Right cardiac atrium (tissue), 5 donors: Measurements from ENCODE around the gene PRPSAP2. TPM values are rescaled to one million over a fixed set of nuclear protein-coding genes. Genes with fewer than 3 reads are reported as not detected.
A peak's percentile ranks its signal among the peaks of the same experiment; 100 is the strongest.

ENCODE experiments used
- ATAC-seq, 2 donors: fragments of 200-7000 bp; cut with Tn5 transposase; one replicate each; pipeline versions ENCODE4 v1.8.0 to v1.9.1; 2020; ENCODE audit warnings: moderate library complexity in 2 of 2, mild to moderate bottlenecking in 1 of 2
- DNase-seq, 3 donors: peaks; one replicate each; pipeline ENCODE4 v3.0.0-alpha.2; 2020
- H3K27ac ChIP-seq: one replicate; pipeline ENCODE4 v1.5.1; 2013; ENCODE audit warnings: mild to moderate bottlenecking, low read length, control low read depth, moderate library complexity
- H3K27me3 ChIP-seq: one replicate; pipeline ENCODE4 v1.6.1; 2013; ENCODE audit not compliant: control insufficient read depth, insufficient read depth
- H3K4me1 ChIP-seq: one replicate; pipeline ENCODE4 v1.6.1; 2013; ENCODE audit warnings: low read length; ENCODE audit not compliant: control insufficient read depth, insufficient read depth
- H3K4me3 ChIP-seq: one replicate; pipeline ENCODE4 v1.5.1; 2013; ENCODE audit warnings: low read length, control low read depth
- H3K9me3 ChIP-seq: one replicate; pipeline ENCODE4 v1.6.1; 2013; ENCODE audit warnings: low read length; ENCODE audit not compliant: control insufficient read depth
- WGBS: extraction: QIAGEN DNeasy Blood & Tissue Kit; methylation state at CpG from one replicate; pipeline ENCODE4 v1.1.7; 2013; 5-methylcytosine and 5-hydroxymethylcytosine counted together
- intact Hi-C, 4 donors: fragments of 100-400 bp; cut with DNase I; formaldehyde crosslinking; loops; one replicate each; pipeline versions ENCODE4 v1.11.0 to v1.14.0; 2022 to 2023
- polyA plus RNA-seq: library from polyadenylated mRNA; stranded (reverse); fragments of 200-250 nt; gene quantifications from one replicate; pipeline ENCODE4 v1.2.3, GENCODE V29; 2013
- total RNA-seq, 4 donors: library from RNA; stranded (reverse); fragmentation: NEBNext Ultra II Directional; extraction: Animal tissue kit (Norgen Biotek cat#: 25700); gene quantifications; one replicate each; pipeline ENCODE4 v1.2.1, GENCODE V29; 2021
- donor health status: healthy with polysubstance abuse.
- donor health status: DM: no; HTN: yes; CAD: no.
- donor health status: DM: no; HTN: no; CAD: no.
- donor health status: DM: no; HTN: yes; CAD: no; lungs with severe emphysema.
- donor health status: DM: yes; HTN: yes; CAD: no.

PRPSAP2 gene
- total and polyA plus RNA-seq, 5 donors: 20.1 to 28.4 (median 27.3) TPM

GRCh38 chr17:18889658-18890057, 31.7 kb downstream of the PRPSAP2 start:
- no peak overlapping the region for H3K27ac ChIP-seq

GRCh38 chr17:18891541-18891940, 33.6 kb downstream of the PRPSAP2 start:
- WGBS: 84% methylated on average over 6 of the region's 6 CpGs
- intact Hi-C loops: no loop called here
- ATAC-seq: no peak

More at GRCh38 chr17:18889658-18890057, 31.7 kb downstream of the PRPSAP2 start:
- no peaks in the 10 kb centered on the region for H3K4me1 ChIP-seq
- no peaks in the 10 kb centered on the region for H3K27me3 ChIP-seq
- intact Hi-C loops: no loop called here
- H3K4me3 ChIP-seq: no peak overlapping the region
- ATAC-seq (peak in 1 of 2 donors; percentile 52), DNase-seq (no peak)
- WGBS: 45% methylated on average over 5 of the region's 5 CpGs
- H3K9me3 ChIP-seq: no peaks in the 10 kb centered on the region

GRCh38 chr17:18896146-18896545, 38.2 kb downstream of the PRPSAP2 start:
- Histone ChIP-seq H3K9me3 (no peaks in the 10 kb centered on the region), H3K27me3 (no peaks in the 10 kb centered on the region), H3K27ac (no peak overlapping the region), H3K4me1 (no peaks in the 10 kb centered on the region), H3K4me3 (no peak overlapping the region)
- ATAC-seq (no peak), DNase-seq (no peak)
- 83% methylated on average over 1 of the region's 1 CpG for WGBS
- intact Hi-C loops: no loop called here

More at GRCh38 chr17:18891541-18891940, 33.6 kb downstream of the PRPSAP2 start:
- Histone ChIP-seq H3K9me3 (no peaks in the 10 kb centered on the region), H3K27me3 (no peaks in the 10 kb centered on the region), H3K27ac (no peak overlapping the region), H3K4me1 (no peaks in the 10 kb centered on the region), H3K4me3 (no peak overlapping the region)
- no peak for DNase-seq

GRCh38 chr17:18896947-18897346, 39.0 kb downstream of the PRPSAP2 start:
- H3K4me3 ChIP-seq: no peak overlapping the region
- WGBS: 93% methylated on average over 2 of the region's 2 CpGs
- no peak for DNase-seq
- intact Hi-C loops: no loop called here
- ATAC-seq: no peak
- H3K4me1 ChIP-seq: no peaks in the 10 kb centered on the region
- H3K9me3 ChIP-seq: no peaks in the 10 kb centered on the region
- H3K27ac ChIP-seq: no peak overlapping the region
- H3K27me3 ChIP-seq: no peaks in the 10 kb centered on the region

- Histone ChIP-seq H3K4me1 (no peaks in the 10 kb centered on the region), H3K27me3 (no peaks in the 10 kb centered on the region), H3K27ac (no peak overlapping the region), H3K4me3 (no peak overlapping the region), H3K9me3 (no peaks in the 10 kb centered on the region)
- WGBS: 88% methylated on average over 5 of the region's 5 CpGs
- ATAC-seq (no peak), DNase-seq (no peak)
- intact Hi-C loops: no loop called here
Observed at GRCh38 chr17:18904482-18904881, 46.6 kb downstream of the PRPSAP2 start.

GRCh38 chr17:18905226-18905625, 47.3 kb downstream of the PRPSAP2 start:
- H3K4me3 ChIP-seq: no peak overlapping the region
- DNase-seq (no peak), ATAC-seq (no peak)
- intact Hi-C loops: no loop called here
- no peaks in the 10 kb centered on the region for H3K27me3 ChIP-seq
- H3K4me1 ChIP-seq: no peaks in the 10 kb centered on the region
- H3K27ac ChIP-seq: no peak overlapping the region
- 84% methylated on average over 5 of the region's 5 CpGs for WGBS
- H3K9me3 ChIP-seq: no peaks in the 10 kb centered on the region

- Histone ChIP-seq H3K27ac (no peak overlapping the region), H3K27me3 (no peaks in the 10 kb centered on the region), H3K9me3 (no peaks in the 10 kb centered on the region), H3K4me3 (no peak overlapping the region), H3K4me1 (no peaks in the 10 kb centered on the region)
- DNase-seq (no peak), ATAC-seq (no peak)
- intact Hi-C loops: no loop called here
- WGBS: 91% methylated on average over 5 of the region's 5 CpGs
Observed at GRCh38 chr17:18910326-18910725, 52.4 kb downstream of the PRPSAP2 start.

GRCh38 chr17:18910881-18911280, 53.0 kb downstream of the PRPSAP2 start:
- no peak overlapping the region for H3K4me3 ChIP-seq
- DNase-seq: no peak
- intact Hi-C loops: no loop called here
- H3K9me3 ChIP-seq: no peaks in the 10 kb centered on the region
- WGBS: 92% methylated on average over 6 of the region's 6 CpGs
- no peaks in the 10 kb centered on the region for H3K27me3 ChIP-seq
- no peak for ATAC-seq
- H3K4me1 ChIP-seq: no peaks in the 10 kb centered on the region
- no peak overlapping the region for H3K27ac ChIP-seq

GRCh38 chr17:18916816-18917500, 59.0 kb downstream of the PRPSAP2 start:
- no peak overlapping the region for H3K27ac ChIP-seq
- ATAC-seq (no peak), DNase-seq (no peak)
- intact Hi-C loops: no loop called here
- H3K9me3 ChIP-seq: no peaks in the 10 kb centered on the region
- 72% methylated on average over 5 of the region's 5 CpGs for WGBS
- no peaks in the 10 kb centered on the region for H3K27me3 ChIP-seq
- peaks cover 4% of the 10 kb centered on the region for H3K4me1 ChIP-seq
- H3K4me3 ChIP-seq: no peak overlapping the region

GRCh38 chr17:18917506-18918032, 59.6 kb downstream of the PRPSAP2 start:
- intact Hi-C loops: no loop called here
- WGBS: 91% methylated on average over 11 of the region's 11 CpGs
- DNase-seq (no peak), ATAC-seq (no peak)
- peaks cover 4% of the 10 kb centered on the region for H3K4me1 ChIP-seq
- H3K27me3 ChIP-seq: no peaks in the 10 kb centered on the region
- no peak overlapping the region for H3K4me3 ChIP-seq
- H3K27ac ChIP-seq: no peak overlapping the region
- no peaks in the 10 kb centered on the region for H3K9me3 ChIP-seq

- Histone ChIP-seq H3K27me3 (no peaks in the 10 kb centered on the region), H3K27ac (no peak overlapping the region), H3K9me3 (no peaks in the 10 kb centered on the region), H3K4me1 (peaks cover 4% of the 10 kb centered on the region), H3K4me3 (no peak overlapping the region)
- intact Hi-C loops: no loop called here
- 72% methylated on average over 6 of the region's 6 CpGs for WGBS
- ATAC-seq (peak; percentile 21 to 47), DNase-seq (no peak)
Observed at GRCh38 chr17:18919963-18920362, 62.0 kb downstream of the PRPSAP2 start.
